Ishikawa (cell line): ENCODE measurements around the gene THRA.
A peak's percentile ranks its signal among the peaks of the same experiment; 100 is the strongest.

Experiments
- CEBPB ChIP-seq: IDR thresholded peaks from 2 replicates; pipeline ENCODE4 v1.6.1; 2012
- EGR1 ChIP-seq: IDR thresholded peaks from 2 replicates; pipeline ENCODE4 v1.6.1; 2012
- EP300 ChIP-seq: IDR thresholded peaks from 2 replicates; pipeline ENCODE4 v1.6.1; 2012; ENCODE audit warnings: borderline replicate concordance
- FOXM1 ChIP-seq: IDR thresholded peaks from 2 replicates; pipeline ENCODE4 v1.6.1; 2012; ENCODE audit warnings: low read depth, borderline replicate concordance
- MAX ChIP-seq: IDR thresholded peaks from 2 replicates; pipeline ENCODE4 v1.6.1; 2012
- RAD21 ChIP-seq: IDR thresholded peaks from 2 replicates; pipeline ENCODE4 v1.6.1; 2012; ENCODE audit warnings: low read depth
- REST ChIP-seq: IDR thresholded peaks from 2 replicates; pipeline ENCODE4 v1.6.1; 2012; ENCODE audit warnings: low read depth, mild to moderate bottlenecking
- TAF1 ChIP-seq: IDR thresholded peaks from 2 replicates; pipeline ENCODE4 v1.6.1; 2012; ENCODE audit warnings: low read depth, mild to moderate bottlenecking
- TCF12 ChIP-seq: IDR thresholded peaks from 2 replicates; pipeline ENCODE4 v1.6.1; 2012; ENCODE audit warnings: low read depth
- TEAD4 ChIP-seq: IDR thresholded peaks from 2 replicates; pipeline ENCODE4 v1.6.1; 2012
- ZBTB7A ChIP-seq: IDR thresholded peaks from 2 replicates; pipeline ENCODE4 v1.6.1; 2012; ENCODE audit warnings: low read depth

GRCh38 chr17:40063187-40063771 is 514 bp downstream of the THRA start:
- TF ChIP-seq EGR1 (no peak), TAF1 (peak; percentile 32; the same call in 1 of the 2 replicates), EP300 (no peak), RAD21 (no peak), TEAD4 (peak; percentile 47; the same call in 1 of the 2 replicates), FOXM1 (no peak), CEBPB (peak; percentile 56), MAX (no peak), REST (no peak), ZBTB7A (peak; percentile 85; the same call in 1 of the 2 replicates), TCF12 (no peak)
